ENCODE results near the gene ARMH3. TPM values are rescaled to one million over a fixed set of nuclear protein-coding genes. Genes with fewer than 3 reads are reported as not detected.

Gene ARMH3
- total RNA-seq, 5 donors from 2014 or later (not counting 1 experiment from before 2014, with no cell fraction given): 26.4 to 30.0 (median 27.2) TPM

DNA sequence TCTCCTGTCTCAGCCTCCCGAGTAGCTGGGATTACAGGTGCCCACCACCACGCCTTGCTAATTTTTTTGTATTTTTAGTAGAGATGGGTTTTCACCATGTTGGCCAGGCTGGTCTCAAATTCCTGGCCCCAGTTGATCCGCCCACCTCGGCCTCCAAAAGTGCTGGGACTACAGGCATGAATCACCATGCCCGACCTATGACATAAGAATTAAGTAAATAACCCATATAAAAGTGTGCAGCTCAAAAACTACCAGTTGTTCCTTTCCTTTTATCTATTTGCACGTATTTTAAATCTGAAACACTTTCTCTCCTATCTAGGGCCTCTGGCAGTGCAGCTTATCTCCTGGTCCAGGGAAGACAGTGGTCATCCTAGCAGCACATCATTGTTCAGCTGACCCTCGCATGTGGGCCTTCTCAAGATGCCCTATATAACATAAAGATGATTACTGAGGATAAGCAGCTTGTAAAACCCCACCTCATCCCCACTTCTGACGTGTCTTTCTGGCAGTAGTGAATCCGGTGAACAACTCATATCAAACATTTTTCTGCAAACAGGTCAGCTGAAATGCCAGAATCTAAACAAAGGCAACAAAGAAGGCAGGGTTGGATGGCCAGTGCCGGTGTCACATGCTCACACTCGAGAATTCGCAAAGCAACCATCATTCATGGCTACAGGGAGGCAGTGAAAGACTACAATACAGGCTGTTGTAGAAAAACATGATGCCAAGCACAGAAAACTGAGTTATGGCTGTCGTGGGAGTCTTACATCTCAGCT is 176.3 kb downstream of the ARMH3 start:
- POLR2A ChIA-PET: interaction anchor here in 1 of 2 donors (0.6 kb wide), 1 partner anchor 102 kb away, joined by 4 read pairs; no protein-coding TSS in a partner anchor
- Mint-ChIP-seq H3K27me3 (no peaks in the 10 kb centered on the region), H3K36me3 (peaks cover 18% of the 10 kb centered on the region), H3K4me1 (peaks cover 14 to 17% (median 15%) of the 10 kb centered on the region in 3 donors), H3K9me3 (no peaks in the 10 kb centered on the region), H3K27ac (no peak overlapping the region), H3K4me3 (no peak overlapping the region)
- Histone ChIP-seq H3K36me3 (ENCODE audit: control insufficient read depth in 2 of 2, extremely low read depth in 1 of 2, insufficient read depth in 1 of 2, low read length in 1 of 2) (peaks cover 10 to 12% of the 10 kb centered on the region in 2 donors), H3K9me3 (no peaks in the 10 kb centered on the region), H3K4me3 (ENCODE audit: control insufficient read depth in 1 of 2, extremely low read depth in 1 of 2, low read length in 1 of 2) (no peak overlapping the region), H3K4me1 (ENCODE audit: control insufficient read depth in 1 of 2, extremely low read depth in 1 of 2, insufficient read depth in 2 of 2, low read length in 2 of 2) (no peaks in the 10 kb centered on the region), H3K27ac (ENCODE audit: low read length) (no peak overlapping the region), H3K27me3 (replicated peaks in 1 of 2; ENCODE audit: control insufficient read depth in 2 of 2, extremely low read depth in 1 of 2, insufficient read depth in 2 of 2, low read length in 1 of 2) (no peaks in the 10 kb centered on the region)
- DNase-seq: no peak
- WGBS (ENCODE audit: insufficient coverage): 96% methylated on average over 8 of the region's 13 CpGs
- no peak for ATAC-seq (replicated peaks in 1 of 4)
- CTCF ChIA-PET: interaction anchor here in 1 of 2 donors (0.6 kb wide), 1 partner anchor 1055 kb away, joined by 6 read pairs; no protein-coding TSS in a partner anchor

DNA sequence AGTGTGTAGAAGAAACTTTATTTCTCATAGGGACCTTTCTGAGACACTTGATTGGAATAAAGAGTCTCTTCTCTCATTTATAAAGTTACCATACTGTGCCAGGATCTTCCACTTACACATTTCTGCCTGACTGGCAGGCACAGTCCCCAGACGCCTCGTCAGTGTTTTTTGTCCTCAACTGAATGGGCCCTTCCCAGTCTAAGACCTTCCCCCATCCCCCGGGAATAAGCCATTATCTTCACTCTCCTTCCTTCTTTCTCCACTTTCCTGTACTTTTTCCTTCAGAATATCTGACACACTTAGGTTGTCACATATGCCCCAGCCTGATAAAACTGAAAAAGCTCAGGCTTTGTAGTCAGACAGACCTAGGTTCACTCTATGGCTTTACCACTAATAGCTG is 177.1 kb downstream of the ARMH3 start:
- Histone ChIP-seq H3K4me1 (ENCODE audit: control insufficient read depth in 1 of 2, extremely low read depth in 1 of 2, insufficient read depth in 2 of 2, low read length in 2 of 2) (no peaks in the 10 kb centered on the region), H3K9me3 (no peaks in the 10 kb centered on the region), H3K4me3 (ENCODE audit: control insufficient read depth in 1 of 2, extremely low read depth in 1 of 2, low read length in 1 of 2) (no peak overlapping the region), H3K27me3 (replicated peaks in 1 of 2; ENCODE audit: control insufficient read depth in 2 of 2, extremely low read depth in 1 of 2, insufficient read depth in 2 of 2, low read length in 1 of 2) (no peaks in the 10 kb centered on the region), H3K36me3 (ENCODE audit: control insufficient read depth in 2 of 2, extremely low read depth in 1 of 2, insufficient read depth in 1 of 2, low read length in 1 of 2) (peaks cover 12 to 14% of the 10 kb centered on the region in 2 donors), H3K27ac (ENCODE audit: low read length) (no peak overlapping the region)
- POLR2A ChIA-PET: no interaction called here
- no peaks in the 10 kb centered on the region for H3K9me3 Mint-ChIP-seq
- no peak overlapping the region for H3K27ac Mint-ChIP-seq
- no peak for ATAC-seq (replicated peaks in 1 of 4)
- CTCF ChIA-PET: no interaction called here
- peaks cover 21% of the 10 kb centered on the region for H3K36me3 Mint-ChIP-seq
- H3K27me3 Mint-ChIP-seq: no peaks in the 10 kb centered on the region
- no peak overlapping the region for H3K4me3 Mint-ChIP-seq
- WGBS (ENCODE audit: insufficient coverage): 97% methylated on average over 3 of the region's 3 CpGs
- peaks cover 14 to 19% (median 15%) of the 10 kb centered on the region in 3 donors for H3K4me1 Mint-ChIP-seq
- no peak for DNase-seq

DNA sequence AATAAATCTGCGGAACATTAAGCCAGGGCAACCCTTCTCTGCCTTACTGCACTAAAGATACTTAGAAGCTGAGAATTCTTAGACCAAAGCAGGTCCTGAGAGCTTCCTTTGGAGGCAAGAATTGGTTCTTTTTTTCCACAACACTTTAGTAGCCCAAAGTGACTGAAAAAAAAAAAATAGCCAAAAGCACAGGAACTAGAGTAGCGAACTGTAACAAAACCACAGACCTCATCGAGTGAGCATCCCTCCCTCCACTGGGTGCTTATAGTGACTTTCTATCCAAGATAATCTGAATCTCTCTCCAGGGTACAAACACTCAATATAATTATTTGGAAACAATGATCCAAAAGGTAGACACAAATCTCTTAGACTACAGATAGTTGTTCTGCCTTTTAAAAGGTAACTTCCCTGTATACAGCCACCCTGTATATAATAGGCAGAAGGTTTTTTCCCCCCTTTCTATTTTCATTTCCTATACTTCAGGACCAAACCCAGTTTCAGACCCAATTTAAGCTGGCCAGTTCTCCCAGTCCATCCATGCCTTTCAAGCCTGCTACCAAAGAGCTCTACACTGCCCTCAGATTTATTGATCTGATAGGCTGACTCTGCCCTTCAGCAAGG is 180.8 kb downstream of the ARMH3 start:
- ATAC-seq (replicated peaks in 1 of 4): no peak
- 100% methylated on average over 1 of the region's 3 CpGs for WGBS (ENCODE audit: insufficient coverage)
- Mint-ChIP-seq H3K36me3 (peaks cover 26% of the 10 kb centered on the region), H3K27ac (no peak overlapping the region), H3K27me3 (no peaks in the 10 kb centered on the region), H3K4me1 (peaks cover 14 to 21% (median 15%) of the 10 kb centered on the region in 3 donors), H3K9me3 (no peaks in the 10 kb centered on the region), H3K4me3 (no peak overlapping the region)
- peaks cover 9 to 14% of the 10 kb centered on the region in 2 donors for H3K36me3 ChIP-seq (ENCODE audit: control insufficient read depth in 2 of 2, extremely low read depth in 1 of 2, insufficient read depth in 1 of 2, low read length in 1 of 2)
- H3K4me3 ChIP-seq (ENCODE audit: control insufficient read depth in 1 of 2, extremely low read depth in 1 of 2, low read length in 1 of 2): no peak overlapping the region
- no peaks in the 10 kb centered on the region for H3K27me3 ChIP-seq (replicated peaks in 1 of 2; ENCODE audit: control insufficient read depth in 2 of 2, extremely low read depth in 1 of 2, insufficient read depth in 2 of 2, low read length in 1 of 2)
- ChIA-PET CTCF (interaction anchor here in 1 of 2 donors (1.5 kb wide), 1 partner anchor 9 kb away, joined by 5 read pairs; no protein-coding TSS in a partner anchor), POLR2A (no interaction called here)
- no peak for DNase-seq
- no peaks in the 10 kb centered on the region for H3K4me1 ChIP-seq (ENCODE audit: control insufficient read depth in 1 of 2, extremely low read depth in 1 of 2, insufficient read depth in 2 of 2, low read length in 2 of 2)
- no peak overlapping the region for H3K27ac ChIP-seq (ENCODE audit: low read length)
- no peaks in the 10 kb centered on the region for H3K9me3 ChIP-seq

DNA sequence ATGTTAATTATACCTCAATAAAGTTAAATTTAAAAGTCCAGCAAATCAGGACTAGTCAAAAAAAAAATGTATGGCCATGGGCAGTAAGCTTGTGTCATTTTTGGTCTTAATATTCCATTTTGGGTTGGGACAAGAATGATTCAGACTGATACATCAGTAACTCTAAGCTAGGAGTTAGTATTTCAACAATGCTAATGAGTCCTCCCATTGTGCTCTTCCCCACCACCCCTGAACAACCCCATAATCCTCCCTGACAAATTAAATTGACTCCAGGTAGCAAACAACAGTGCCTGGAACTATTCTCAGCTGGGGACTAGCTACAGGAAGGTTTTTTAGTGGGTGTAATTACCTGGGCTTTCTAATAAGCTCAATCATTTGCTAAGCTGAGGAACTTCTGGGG is 181.7 kb downstream of the ARMH3 start:
- Histone ChIP-seq H3K9me3 (no peaks in the 10 kb centered on the region), H3K4me3 (ENCODE audit: control insufficient read depth in 1 of 2, extremely low read depth in 1 of 2, low read length in 1 of 2) (no peak overlapping the region), H3K27ac (ENCODE audit: low read length) (no peak overlapping the region), H3K4me1 (ENCODE audit: control insufficient read depth in 1 of 2, extremely low read depth in 1 of 2, insufficient read depth in 2 of 2, low read length in 2 of 2) (no peaks in the 10 kb centered on the region), H3K27me3 (replicated peaks in 1 of 2; ENCODE audit: control insufficient read depth in 2 of 2, extremely low read depth in 1 of 2, insufficient read depth in 2 of 2, low read length in 1 of 2) (no peaks in the 10 kb centered on the region), H3K36me3 (ENCODE audit: control insufficient read depth in 2 of 2, extremely low read depth in 1 of 2, insufficient read depth in 1 of 2, low read length in 1 of 2) (peaks cover 4 to 12% of the 10 kb centered on the region in 2 donors)
- ChIA-PET CTCF (no interaction called here), POLR2A (no interaction called here)
- DNase-seq: no peak
- Mint-ChIP-seq H3K36me3 (peaks cover 27% of the 10 kb centered on the region), H3K27ac (no peak overlapping the region), H3K4me1 (peaks cover 14 to 21% (median 15%) of the 10 kb centered on the region in 3 donors), H3K4me3 (no peak overlapping the region), H3K9me3 (no peaks in the 10 kb centered on the region), H3K27me3 (no peaks in the 10 kb centered on the region)
- no peak for ATAC-seq (replicated peaks in 1 of 4)

DNA sequence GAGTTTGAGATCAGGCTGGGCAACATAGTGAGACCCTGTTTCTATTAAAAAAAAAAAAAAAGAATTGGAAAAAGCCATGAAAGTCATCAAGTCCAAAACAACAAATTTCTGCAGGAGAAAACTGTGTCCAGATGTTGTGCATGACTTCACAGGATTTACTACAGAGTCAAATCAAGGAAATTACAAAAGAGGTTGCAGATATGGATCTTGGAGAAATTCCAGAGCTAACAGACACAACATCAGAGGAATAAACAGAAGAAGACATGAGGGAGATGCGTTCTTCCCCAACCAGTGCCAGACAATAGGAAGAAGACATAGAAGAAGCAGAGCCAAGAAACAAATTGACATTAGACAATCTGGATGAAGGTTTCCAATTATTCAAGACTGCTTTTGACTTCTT is 188.0 kb downstream of the ARMH3 start:
- Histone ChIP-seq H3K4me3 (ENCODE audit: control insufficient read depth in 1 of 2, extremely low read depth in 1 of 2, low read length in 1 of 2) (no peak overlapping the region), H3K4me1 (ENCODE audit: control insufficient read depth in 1 of 2, extremely low read depth in 1 of 2, insufficient read depth in 2 of 2, low read length in 2 of 2) (no peaks in the 10 kb centered on the region), H3K9me3 (no peaks in the 10 kb centered on the region), H3K27ac (ENCODE audit: low read length) (no peak overlapping the region), H3K27me3 (replicated peaks in 1 of 2; ENCODE audit: control insufficient read depth in 2 of 2, extremely low read depth in 1 of 2, insufficient read depth in 2 of 2, low read length in 1 of 2) (no peaks in the 10 kb centered on the region), H3K36me3 (ENCODE audit: control insufficient read depth in 2 of 2, extremely low read depth in 1 of 2, insufficient read depth in 1 of 2, low read length in 1 of 2) (no peaks in the 10 kb centered on the region)
- no peak for ATAC-seq (replicated peaks in 1 of 4)
- H3K4me1 Mint-ChIP-seq: peaks cover 0 to 2% (median 0%) of the 10 kb centered on the region in 3 donors
- H3K27ac Mint-ChIP-seq: no peak overlapping the region
- no CpG with 5 or more reads among the region's 1 CpG for WGBS (ENCODE audit: insufficient coverage)
- DNase-seq: no peak
- no peaks in the 10 kb centered on the region for H3K27me3 Mint-ChIP-seq
- peaks cover 33% of the 10 kb centered on the region for H3K36me3 Mint-ChIP-seq
- no peak overlapping the region for H3K4me3 Mint-ChIP-seq
- CTCF ChIA-PET: no interaction called here
- POLR2A ChIA-PET: no interaction called here
- H3K9me3 Mint-ChIP-seq: peaks cover 0 to 4% (median 0%) of the 10 kb centered on the region in 3 donors

DNA sequence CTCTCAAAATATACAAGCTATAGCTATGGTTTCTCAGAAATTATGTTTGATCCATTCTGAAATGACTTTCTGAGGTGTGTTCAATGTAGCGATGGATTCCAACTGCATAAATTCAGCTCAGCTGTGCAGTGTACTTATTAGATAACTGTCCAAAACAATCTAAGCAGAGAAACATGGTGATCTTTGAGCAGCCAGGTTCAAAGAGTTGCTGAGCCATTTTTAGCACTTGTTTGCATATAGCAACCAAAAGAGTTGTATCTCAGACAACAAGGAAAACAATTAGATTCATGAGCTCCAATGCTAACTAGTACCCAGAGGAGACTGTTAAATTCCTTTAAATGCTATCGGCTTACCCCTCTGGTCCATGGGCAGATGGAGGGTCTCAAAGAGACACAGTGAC is 196.4 kb downstream of the ARMH3 start:
- H3K4me3 ChIP-seq (ENCODE audit: control insufficient read depth in 1 of 2, extremely low read depth in 1 of 2, low read length in 1 of 2): no peak overlapping the region
- H3K4me1 Mint-ChIP-seq: peaks cover 10 to 12% (median 11%) of the 10 kb centered on the region in 3 donors
- no peaks in the 10 kb centered on the region for H3K27me3 Mint-ChIP-seq
- ATAC-seq (replicated peaks in 1 of 4): no peak
- WGBS (ENCODE audit: insufficient coverage): 100% methylated on average over 2 of the region's 2 CpGs
- H3K9me3 ChIP-seq: no peaks in the 10 kb centered on the region
- ChIA-PET CTCF (interaction anchor here (0.6 to 1.3 kb wide), 3 partner anchors 19 to 1308 kb away, joined by 3 to 4 read pairs (median 3); no protein-coding TSS in a partner anchor), POLR2A (no interaction called here)
- no peak overlapping the region for H3K4me3 Mint-ChIP-seq
- no peak for DNase-seq
- H3K27me3 ChIP-seq (replicated peaks in 1 of 2; ENCODE audit: control insufficient read depth in 2 of 2, extremely low read depth in 1 of 2, insufficient read depth in 2 of 2, low read length in 1 of 2): no peaks in the 10 kb centered on the region
- no peaks in the 10 kb centered on the region for H3K4me1 ChIP-seq (ENCODE audit: control insufficient read depth in 1 of 2, extremely low read depth in 1 of 2, insufficient read depth in 2 of 2, low read length in 2 of 2)
- peaks cover 4 to 11% (median 8%) of the 10 kb centered on the region in 3 donors for H3K9me3 Mint-ChIP-seq
- H3K36me3 ChIP-seq (ENCODE audit: control insufficient read depth in 2 of 2, extremely low read depth in 1 of 2, insufficient read depth in 1 of 2, low read length in 1 of 2): peaks cover 0 to 6% of the 10 kb centered on the region in 2 donors
- no peak overlapping the region for H3K27ac Mint-ChIP-seq
- H3K27ac ChIP-seq (ENCODE audit: low read length): no peak overlapping the region
- H3K36me3 Mint-ChIP-seq: peaks cover 45% of the 10 kb centered on the region
